ENCODE measurements around the gene ABCF3. TPM values are rescaled to one million over a fixed set of nuclear protein-coding genes. Genes with fewer than 3 reads are reported as not detected.

The ABCF3 gene
- total and polyA plus RNA-seq, 2 of the 13 experiments (the other 11 are each of a cell fraction or from before 2014, with no cell fraction given), result 38.8 to 46.5 TPM

DNA sequence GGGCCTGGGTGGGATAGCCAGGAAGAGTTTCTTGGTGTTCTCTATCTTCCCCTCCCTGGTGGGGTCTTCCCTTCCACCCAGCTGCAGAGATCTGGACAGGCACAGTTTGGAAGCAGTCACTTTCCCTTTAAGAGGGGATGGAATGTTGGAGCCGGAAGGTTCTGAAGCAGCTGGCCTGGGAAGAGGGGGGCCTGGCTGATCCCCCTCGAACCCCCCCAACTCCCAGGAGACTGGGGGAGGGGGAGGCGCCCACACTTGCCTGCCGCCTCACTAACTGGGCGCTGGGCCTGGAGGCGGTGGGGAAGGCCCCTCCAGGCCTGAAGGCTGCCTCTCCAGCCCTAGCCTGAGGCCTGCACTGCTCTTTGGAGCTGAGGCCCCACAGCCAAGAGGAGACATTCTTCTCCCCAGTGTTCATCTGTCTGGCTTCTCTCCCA lies 29.5 kb upstream of the ABCF3 start (continued):
- TF ChIP-seq, protein P1, sequence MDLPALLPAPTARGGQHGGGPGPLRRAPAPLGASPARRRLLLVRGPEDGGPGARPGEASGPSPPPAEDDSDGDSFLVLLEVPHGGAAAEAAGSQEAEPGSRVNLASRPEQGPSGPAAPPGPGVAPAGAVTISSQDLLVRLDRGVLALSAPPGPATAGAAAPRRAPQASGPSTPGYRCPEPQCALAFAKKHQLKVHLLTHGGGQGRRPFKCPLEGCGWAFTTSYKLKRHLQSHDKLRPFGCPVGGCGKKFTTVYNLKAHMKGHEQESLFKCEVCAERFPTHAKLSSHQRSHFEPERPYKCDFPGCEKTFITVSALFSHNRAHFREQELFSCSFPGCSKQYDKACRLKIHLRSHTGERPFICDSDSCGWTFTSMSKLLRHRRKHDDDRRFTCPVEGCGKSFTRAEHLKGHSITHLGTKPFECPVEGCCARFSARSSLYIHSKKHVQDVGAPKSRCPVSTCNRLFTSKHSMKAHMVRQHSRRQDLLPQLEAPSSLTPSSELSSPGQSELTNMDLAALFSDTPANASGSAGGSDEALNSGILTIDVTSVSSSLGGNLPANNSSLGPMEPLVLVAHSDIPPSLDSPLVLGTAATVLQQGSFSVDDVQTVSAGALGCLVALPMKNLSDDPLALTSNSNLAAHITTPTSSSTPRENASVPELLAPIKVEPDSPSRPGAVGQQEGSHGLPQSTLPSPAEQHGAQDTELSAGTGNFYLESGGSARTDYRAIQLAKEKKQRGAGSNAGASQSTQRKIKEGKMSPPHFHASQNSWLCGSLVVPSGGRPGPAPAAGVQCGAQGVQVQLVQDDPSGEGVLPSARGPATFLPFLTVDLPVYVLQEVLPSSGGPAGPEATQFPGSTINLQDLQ (CRISPR knock-in tag; IDR thresholded peaks at IDR 0.05), result no peak
- TF ChIP-seq ATM (IDR thresholded peaks at IDR 0.05; ENCODE audit: borderline replicate concordance) (no peak), CBX5 (CRISPR knock-in tag; IDR thresholded peaks at IDR 0.05; ENCODE audit: borderline replicate concordance) (no peak), FOXO1 (CRISPR knock-in tag; IDR thresholded peaks at IDR 0.05) (no peak), CCAR2 (optimal IDR thresholded peaks at IDR 0.05; ENCODE audit: low read depth, low read length) (no peak), ZNF501 (CRISPR knock-in tag; IDR thresholded peaks at IDR 0.05) (no peak), TP53 (CRISPR knock-in tag; conservative IDR thresholded peaks at IDR 0.05) (no peak), NR2F2 (IDR thresholded peaks at IDR 0.05; ENCODE audit: borderline replicate concordance, low read depth) (no peak)
- TF ChIP-seq, protein P2, sequence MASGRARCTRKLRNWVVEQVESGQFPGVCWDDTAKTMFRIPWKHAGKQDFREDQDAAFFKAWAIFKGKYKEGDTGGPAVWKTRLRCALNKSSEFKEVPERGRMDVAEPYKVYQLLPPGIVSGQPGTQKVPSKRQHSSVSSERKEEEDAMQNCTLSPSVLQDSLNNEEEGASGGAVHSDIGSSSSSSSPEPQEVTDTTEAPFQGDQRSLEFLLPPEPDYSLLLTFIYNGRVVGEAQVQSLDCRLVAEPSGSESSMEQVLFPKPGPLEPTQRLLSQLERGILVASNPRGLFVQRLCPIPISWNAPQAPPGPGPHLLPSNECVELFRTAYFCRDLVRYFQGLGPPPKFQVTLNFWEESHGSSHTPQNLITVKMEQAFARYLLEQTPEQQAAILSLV (CRISPR knock-in tag; IDR thresholded peaks at IDR 0.05; ENCODE audit: borderline replicate concordance), result no peak
- TF ChIP-seq, protein P3, sequence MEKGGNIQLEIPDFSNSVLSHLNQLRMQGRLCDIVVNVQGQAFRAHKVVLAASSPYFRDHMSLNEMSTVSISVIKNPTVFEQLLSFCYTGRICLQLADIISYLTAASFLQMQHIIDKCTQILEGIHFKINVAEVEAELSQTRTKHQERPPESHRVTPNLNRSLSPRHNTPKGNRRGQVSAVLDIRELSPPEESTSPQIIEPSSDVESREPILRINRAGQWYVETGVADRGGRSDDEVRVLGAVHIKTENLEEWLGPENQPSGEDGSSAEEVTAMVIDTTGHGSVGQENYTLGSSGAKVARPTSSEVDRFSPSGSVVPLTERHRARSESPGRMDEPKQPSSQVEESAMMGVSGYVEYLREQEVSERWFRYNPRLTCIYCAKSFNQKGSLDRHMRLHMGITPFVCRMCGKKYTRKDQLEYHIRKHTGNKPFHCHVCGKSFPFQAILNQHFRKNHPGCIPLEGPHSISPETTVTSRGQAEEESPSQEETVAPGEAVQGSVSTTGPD (CRISPR knock-in tag; IDR thresholded peaks at IDR 0.05), result no peak
- TF ChIP-seq, protein P4, sequence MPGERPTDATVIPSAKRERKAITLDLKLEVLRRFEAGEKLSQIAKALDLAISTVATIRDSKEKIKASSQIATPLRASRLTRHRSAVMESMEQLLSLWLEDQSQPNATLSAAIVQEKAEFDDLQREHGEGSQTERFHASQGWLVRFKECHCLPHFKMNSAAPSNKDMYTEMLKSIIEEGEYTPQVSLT (CRISPR knock-in tag; IDR thresholded peaks at IDR 0.05; ENCODE audit: borderline replicate concordance, low read depth), result no peak
- TF ChIP-seq, protein P5, sequence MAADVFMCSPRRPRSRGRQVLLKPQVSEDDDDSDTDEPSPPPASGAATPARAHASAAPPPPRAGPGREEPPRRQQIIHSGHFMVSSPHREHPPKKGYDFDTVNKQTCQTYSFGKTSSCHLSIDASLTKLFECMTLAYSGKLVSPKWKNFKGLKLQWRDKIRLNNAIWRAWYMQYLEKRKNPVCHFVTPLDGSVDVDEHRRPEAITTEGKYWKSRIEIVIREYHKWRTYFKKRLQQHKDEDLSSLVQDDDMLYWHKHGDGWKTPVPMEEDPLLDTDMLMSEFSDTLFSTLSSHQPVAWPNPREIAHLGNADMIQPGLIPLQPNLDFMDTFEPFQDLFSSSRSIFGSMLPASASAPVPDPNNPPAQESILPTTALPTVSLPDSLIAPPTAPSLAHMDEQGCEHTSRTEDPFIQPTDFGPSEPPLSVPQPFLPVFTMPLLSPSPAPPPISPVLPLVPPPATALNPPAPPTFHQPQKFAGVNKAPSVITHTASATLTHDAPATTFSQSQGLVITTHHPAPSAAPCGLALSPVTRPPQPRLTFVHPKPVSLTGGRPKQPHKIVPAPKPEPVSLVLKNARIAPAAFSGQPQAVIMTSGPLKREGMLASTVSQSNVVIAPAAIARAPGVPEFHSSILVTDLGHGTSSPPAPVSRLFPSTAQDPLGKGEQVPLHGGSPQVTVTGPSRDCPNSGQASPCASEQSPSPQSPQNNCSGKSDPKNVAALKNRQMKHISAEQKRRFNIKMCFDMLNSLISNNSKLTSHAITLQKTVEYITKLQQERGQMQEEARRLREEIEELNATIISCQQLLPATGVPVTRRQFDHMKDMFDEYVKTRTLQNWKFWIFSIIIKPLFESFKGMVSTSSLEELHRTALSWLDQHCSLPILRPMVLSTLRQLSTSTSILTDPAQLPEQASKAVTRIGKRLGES (CRISPR knock-in tag; IDR thresholded peaks at IDR 0.05; ENCODE audit: borderline replicate concordance), result no peak
- TF ChIP-seq, protein P6, sequence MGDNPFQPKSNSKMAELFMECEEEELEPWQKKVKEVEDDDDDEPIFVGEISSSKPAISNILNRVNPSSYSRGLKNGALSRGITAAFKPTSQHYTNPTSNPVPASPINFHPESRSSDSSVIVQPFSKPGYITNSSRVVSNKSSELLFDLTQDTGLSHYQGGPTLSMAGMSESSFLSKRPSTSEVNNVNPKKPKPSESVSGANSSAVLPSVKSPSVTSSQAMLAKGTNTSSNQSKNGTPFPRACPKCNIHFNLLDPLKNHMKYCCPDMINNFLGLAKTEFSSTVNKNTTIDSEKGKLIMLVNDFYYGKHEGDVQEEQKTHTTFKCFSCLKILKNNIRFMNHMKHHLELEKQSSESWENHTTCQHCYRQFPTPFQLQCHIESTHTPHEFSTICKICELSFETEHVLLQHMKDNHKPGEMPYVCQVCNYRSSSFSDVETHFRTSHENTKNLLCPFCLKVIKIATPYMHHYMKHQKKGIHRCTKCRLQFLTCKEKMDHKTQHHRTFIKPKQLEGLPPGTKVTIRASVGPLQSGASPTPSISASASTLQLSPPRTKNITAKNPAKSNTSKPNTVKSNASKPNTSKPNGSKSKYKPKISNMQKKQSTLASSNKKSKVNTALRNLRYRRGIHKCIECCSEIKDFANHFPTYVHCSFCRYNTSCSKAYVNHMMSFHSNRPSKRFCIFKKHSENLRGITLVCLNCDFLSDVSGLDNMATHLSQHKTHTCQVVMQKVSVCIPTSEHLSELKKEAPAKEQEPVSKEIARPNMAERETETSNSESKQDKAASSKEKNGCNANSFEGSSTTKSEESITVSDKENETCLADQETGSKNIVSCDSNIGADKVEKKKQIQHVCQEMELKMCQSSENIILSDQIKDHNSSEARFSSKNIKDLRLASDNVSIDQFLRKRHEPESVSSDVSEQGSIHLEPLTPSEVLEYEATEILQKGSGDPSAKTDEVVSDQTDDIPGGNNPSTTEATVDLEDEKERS (CRISPR knock-in tag; IDR thresholded peaks at IDR 0.05), result peak; percentile 51; the same call in 1 of the 2 replicates
- TF ChIP-seq, protein P7, sequence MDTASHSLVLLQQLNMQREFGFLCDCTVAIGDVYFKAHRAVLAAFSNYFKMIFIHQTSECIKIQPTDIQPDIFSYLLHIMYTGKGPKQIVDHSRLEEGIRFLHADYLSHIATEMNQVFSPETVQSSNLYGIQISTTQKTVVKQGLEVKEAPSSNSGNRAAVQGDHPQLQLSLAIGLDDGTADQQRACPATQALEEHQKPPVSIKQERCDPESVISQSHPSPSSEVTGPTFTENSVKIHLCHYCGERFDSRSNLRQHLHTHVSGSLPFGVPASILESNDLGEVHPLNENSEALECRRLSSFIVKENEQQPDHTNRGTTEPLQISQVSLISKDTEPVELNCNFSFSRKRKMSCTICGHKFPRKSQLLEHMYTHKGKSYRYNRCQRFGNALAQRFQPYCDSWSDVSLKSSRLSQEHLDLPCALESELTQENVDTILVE (CRISPR knock-in tag; IDR thresholded peaks at IDR 0.05), result no peak

Data from HepG2 (cell line).